RWPE2 (cell line): ENCODE results near the gene CISD2.

Source experiments
- ATAC-seq: fragments of 200-7000 bp; cut with Tn5 transposase; 3 replicates; pipeline ENCODE4 v1.9.1; 2021; ENCODE audit warnings: low read depth
- DNase-seq: peaks from one replicate; pipeline ENCODE4 v3.0.0-alpha.2; 2020; ENCODE audit warnings: low spot score
- H3K27ac ChIP-seq: fragments of 450-650 bp; 2 replicates; pipeline ENCODE4 v1.5.1; 2017; ENCODE audit warnings: mild to moderate bottlenecking; ENCODE audit not compliant: poor library complexity, severe bottlenecking
- H3K27me3 ChIP-seq: fragments of 250-450 bp; sonication (Bioruptor Pico); 2 replicates; pipeline ENCODE4 v1.5.1; 2021; ENCODE audit warnings: mild to moderate bottlenecking, moderate library complexity; ENCODE audit not compliant: insufficient read depth, poor library complexity, severe bottlenecking
- H3K36me3 ChIP-seq: fragments of 250-450 bp; sonication (Bioruptor Pico); 2 replicates; pipeline ENCODE4 v1.5.1; 2020; ENCODE audit warnings: low read depth, mild to moderate bottlenecking, moderate library complexity
- H3K4me1 ChIP-seq: fragments of 250-450 bp; sonication (Bioruptor Pico); 2 replicates; pipeline ENCODE4 v1.5.1; 2021; ENCODE audit warnings: mild to moderate bottlenecking, moderate library complexity; ENCODE audit not compliant: insufficient read depth, poor library complexity, severe bottlenecking
- H3K4me3 ChIP-seq: fragments of 250-450 bp; sonication (Bioruptor Pico); 2 replicates; pipeline ENCODE4 v1.5.1; 2021; ENCODE audit warnings: mild to moderate bottlenecking, moderate library complexity; ENCODE audit not compliant: severe bottlenecking
- H3K9me3 ChIP-seq: fragments of 250-450 bp; sonication (Bioruptor Pico); 2 replicates; pipeline ENCODE4 v1.5.1; 2021; ENCODE audit warnings: mild to moderate bottlenecking, moderate library complexity; ENCODE audit not compliant: severe bottlenecking
- TF ChIP-seq, protein P1 (sequence below): fragments of 450-650 bp; IDR thresholded peaks from one replicate; pipeline ENCODE4 v1.5.1; 2017; ENCODE audit warnings: mild to moderate bottlenecking, moderate library complexity; ENCODE audit not compliant: poor library complexity, severe bottlenecking

CISD2 gene

DNA sequence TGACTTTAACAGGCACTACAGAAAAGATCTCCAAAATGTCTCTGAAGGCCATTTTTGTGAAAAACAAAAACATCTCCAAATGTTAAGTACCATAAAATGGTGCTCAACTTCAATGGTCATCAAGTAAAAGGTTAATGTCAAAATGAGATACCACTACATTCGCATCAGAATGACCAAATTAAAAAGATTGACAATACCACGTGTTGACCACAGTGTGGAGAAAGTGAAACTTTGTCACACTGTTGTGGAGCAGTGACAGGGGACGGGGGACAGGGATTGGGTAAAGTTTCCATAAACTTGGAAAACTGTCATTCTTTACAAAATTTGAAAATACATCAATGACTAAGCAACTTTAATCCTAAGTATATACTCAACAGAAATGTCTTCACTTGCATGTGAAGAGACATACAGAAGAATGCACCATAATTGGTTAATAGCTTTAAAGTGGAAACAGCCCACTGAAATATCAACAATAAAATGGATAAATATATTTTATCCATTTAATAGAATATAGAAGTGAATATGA is 19.1 kb upstream of the CISD2 start:
- H3K36me3 ChIP-seq = no peaks in the 10 kb centered on the region
- H3K9me3 ChIP-seq = no peaks in the 10 kb centered on the region
- no peaks in the 10 kb centered on the region for H3K4me1 ChIP-seq
- no peak overlapping the region for H3K27ac ChIP-seq
- DNase-seq (no peak), ATAC-seq (no peak)
- TF ChIP-seq, protein P1, sequence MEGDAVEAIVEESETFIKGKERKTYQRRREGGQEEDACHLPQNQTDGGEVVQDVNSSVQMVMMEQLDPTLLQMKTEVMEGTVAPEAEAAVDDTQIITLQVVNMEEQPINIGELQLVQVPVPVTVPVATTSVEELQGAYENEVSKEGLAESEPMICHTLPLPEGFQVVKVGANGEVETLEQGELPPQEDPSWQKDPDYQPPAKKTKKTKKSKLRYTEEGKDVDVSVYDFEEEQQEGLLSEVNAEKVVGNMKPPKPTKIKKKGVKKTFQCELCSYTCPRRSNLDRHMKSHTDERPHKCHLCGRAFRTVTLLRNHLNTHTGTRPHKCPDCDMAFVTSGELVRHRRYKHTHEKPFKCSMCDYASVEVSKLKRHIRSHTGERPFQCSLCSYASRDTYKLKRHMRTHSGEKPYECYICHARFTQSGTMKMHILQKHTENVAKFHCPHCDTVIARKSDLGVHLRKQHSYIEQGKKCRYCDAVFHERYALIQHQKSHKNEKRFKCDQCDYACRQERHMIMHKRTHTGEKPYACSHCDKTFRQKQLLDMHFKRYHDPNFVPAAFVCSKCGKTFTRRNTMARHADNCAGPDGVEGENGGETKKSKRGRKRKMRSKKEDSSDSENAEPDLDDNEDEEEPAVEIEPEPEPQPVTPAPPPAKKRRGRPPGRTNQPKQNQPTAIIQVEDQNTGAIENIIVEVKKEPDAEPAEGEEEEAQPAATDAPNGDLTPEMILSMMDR = no peak
- no peaks in the 10 kb centered on the region for H3K27me3 ChIP-seq
- H3K4me3 ChIP-seq = no peak overlapping the region

DNA sequence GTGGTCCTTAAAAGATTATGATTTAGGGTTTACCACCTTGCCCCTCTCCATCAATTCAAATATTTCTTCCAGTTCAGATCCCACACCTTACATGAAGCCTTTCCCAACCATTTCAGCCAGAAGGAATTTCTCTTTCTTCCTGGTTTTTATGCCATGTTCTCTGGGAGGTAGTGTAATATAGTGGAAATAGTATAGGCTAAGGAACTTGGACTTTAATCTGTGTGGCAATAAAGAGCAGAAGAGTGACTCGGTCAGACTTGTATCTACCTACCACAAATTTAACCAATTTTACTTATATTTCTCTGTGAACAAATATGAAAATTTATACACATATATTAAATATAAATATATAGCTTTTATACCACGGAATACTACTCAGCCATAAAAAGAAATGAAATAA is 18.4 kb upstream of the CISD2 start:
- Histone ChIP-seq H3K27me3 (no peaks in the 10 kb centered on the region), H3K4me1 (no peaks in the 10 kb centered on the region), H3K9me3 (no peaks in the 10 kb centered on the region), H3K27ac (no peak overlapping the region), H3K4me3 (no peak overlapping the region), H3K36me3 (no peaks in the 10 kb centered on the region)
- ATAC-seq (no peak), DNase-seq (no peak)
- TF ChIP-seq, protein P1 = no peak

DNA sequence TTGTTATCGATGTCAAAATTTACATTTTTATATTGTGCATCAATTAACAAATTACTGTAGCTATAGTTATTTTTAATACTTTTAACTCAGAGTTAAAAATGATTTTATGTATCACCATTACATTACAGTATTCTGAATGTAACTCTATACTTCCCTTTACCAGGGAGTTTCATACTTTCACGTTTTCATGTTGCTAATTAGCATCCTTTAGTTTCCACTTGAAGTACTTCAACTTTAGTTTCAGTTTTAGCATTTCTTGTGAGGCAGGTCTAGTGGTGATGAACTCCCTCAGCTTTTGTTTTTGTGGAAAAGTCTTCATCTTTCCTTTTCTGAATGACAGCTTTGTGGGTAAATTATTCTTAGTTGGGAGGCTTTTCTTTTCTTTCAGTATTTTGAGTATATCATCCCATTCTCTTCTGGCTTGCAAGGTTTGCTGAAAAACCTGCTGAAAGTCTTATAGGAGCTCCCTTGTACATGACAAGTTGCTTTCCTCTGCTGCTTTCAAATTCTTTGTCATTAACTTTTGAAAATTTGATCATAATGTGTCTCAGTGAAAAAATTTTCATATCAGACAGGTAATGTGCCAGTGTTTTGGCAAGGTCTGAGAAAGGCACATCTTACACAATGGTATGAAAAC is 9.8 kb upstream of the CISD2 start:
- ATAC-seq (no peak), DNase-seq (no peak)
- Histone ChIP-seq H3K9me3 (peaks cover 2% of the 10 kb centered on the region), H3K27ac (no peak overlapping the region), H3K36me3 (no peaks in the 10 kb centered on the region), H3K4me3 (no peak overlapping the region), H3K4me1 (no peaks in the 10 kb centered on the region), H3K27me3 (no peaks in the 10 kb centered on the region)
- TF ChIP-seq, protein P1 = no peak

DNA sequence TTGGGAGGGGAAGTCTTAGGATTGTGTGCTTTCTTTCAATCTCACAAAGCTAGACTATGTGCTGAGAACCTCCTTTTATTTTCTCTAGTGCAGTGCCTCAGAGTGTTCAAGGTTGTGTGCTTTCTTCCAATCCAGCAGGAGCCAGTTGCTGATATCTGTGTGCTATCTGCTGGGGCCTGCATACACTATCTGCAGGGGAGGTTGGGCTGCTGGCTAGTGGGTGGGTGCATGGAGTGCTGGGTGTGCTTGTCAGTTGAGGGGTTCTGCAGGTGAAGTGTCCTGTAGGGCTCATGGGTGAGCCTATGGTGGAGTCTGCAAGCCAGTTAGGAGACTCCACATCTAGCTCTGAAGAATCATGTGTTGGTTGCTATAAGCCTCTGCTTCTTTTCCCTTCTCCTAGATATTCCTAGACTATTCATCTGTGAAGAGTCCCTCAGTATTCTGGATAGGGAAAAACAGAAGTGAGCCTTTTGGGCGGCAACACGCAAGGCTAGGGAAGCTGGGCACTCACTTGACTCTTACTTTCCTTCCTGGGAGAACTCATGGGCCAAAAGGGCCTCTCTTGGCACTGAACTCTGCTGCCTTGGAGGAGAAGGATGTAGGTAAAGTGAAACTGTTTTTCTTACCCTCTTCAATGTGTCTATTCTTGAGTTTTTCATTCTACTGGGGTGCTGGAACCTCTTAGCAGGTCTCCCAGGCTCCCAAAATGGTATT is 8.0 kb upstream of the CISD2 start:
- Histone ChIP-seq H3K27me3 (no peaks in the 10 kb centered on the region), H3K9me3 (peaks cover 2% of the 10 kb centered on the region), H3K27ac (no peak overlapping the region), H3K36me3 (no peaks in the 10 kb centered on the region), H3K4me1 (no peaks in the 10 kb centered on the region), H3K4me3 (no peak overlapping the region)
- no peak for DNase-seq
- TF ChIP-seq, protein P1 = no peak
- ATAC-seq = no peak

DNA sequence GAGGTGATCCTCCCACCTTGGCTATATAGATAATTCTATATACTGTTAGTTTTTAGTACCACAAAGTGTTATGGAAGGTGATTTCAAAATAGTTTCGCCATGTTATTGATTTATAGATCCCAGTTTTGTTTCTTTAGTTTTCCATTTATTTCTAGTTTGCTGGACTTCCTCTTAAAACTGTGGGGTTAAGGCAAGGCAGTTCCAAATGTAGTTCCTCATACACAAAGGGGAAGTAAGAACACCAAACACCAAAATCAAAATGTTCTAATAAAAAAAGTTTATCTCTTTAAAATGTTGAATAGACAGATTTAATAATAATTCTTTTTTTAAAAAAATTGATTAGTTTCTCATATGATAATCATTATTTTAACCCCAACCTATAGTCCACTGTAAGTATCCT is 6.8 kb upstream of the CISD2 start:
- DNase-seq (no peak), ATAC-seq (no peak)
- Histone ChIP-seq H3K27ac (no peak overlapping the region), H3K4me3 (no peak overlapping the region), H3K27me3 (no peaks in the 10 kb centered on the region), H3K4me1 (peaks cover 5% of the 10 kb centered on the region), H3K9me3 (peaks cover 2% of the 10 kb centered on the region), H3K36me3 (no peaks in the 10 kb centered on the region)
- TF ChIP-seq, protein P1 = no peak
